GM21619 (cell line): ENCODE measurements around the gene HNF1B.
"Not testable (repeated sequence)": the region's sequence is repeated elsewhere in the genome, so short reads cannot be mapped to it uniquely, and the experiment has no call there.

Source experiments
- ATAC-seq: cut with Tn5 transposase; IDR thresholded peaks from one replicate; pipeline ENCODE4 v1.9.1; 2021; ENCODE audit not compliant: unreplicated experiment

The HNF1B gene

DNA sequence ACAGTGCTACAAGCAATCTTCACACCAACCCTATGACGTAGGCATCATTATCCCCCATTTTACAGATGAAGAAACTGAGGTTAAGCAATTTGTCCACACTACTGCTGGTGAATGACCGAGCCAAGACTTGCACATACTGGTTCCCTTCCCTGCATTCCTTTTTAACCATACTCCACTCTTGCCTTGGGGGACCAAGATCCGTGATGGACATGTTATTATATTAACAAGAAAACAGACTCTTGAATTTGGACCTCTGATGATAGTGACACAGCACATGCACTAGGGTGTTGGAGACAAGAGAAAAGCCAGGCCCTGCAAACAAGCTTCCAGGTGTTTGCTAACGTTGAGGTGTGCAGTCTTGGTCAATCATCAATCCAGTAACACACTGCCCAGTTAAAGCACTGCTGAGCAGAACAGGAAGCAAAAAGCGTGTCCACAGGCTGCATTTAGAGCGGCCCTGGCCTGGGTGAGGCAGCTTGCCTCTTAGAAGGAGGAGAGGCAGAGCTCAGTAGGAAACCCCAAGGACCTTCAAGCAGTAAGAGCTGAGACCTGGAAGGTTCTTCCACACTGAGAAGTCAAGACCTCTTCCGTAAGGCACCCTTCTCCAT, 36.7 kb downstream of the HNF1B start:
- ATAC-seq: no peak

GRCh38 chr17:37706446-37706845, 38.4 kb downstream of the HNF1B start:
- no peak for ATAC-seq

DNA sequence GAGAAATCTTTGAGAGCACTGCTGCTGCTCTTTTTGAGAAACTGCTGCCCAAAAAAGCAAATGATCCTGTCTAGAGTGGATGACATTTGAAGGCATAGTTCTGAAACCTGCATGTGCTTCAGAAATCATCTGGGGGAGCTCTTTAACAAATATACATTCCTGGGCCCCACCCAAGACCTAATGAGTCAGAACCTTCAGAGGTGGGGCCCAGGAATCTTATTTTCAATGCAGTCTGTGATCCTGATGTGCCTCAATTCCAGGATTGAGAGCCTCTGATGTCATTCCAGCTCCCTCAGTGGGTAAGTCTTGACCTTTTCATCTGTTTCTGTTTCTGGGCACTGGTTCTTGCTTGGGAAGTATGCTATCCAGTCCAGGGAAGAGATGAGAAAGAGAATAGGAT, 42.3 kb downstream of the HNF1B start:
- ATAC-seq: no peak

- no peak for ATAC-seq
Observed at GRCh38 chr17:37701496-37701898, 43.4 kb downstream of the HNF1B start.

GRCh38 chr17:37700881-37701280, 44.0 kb downstream of the HNF1B start:
- ATAC-seq: no peak

GRCh38 chr17:37699285-37699973, 45.4 kb downstream of the HNF1B start:
- ATAC-seq: no peak

- no peak for ATAC-seq
Observed at GRCh38 chr17:37698911-37699255, 46.0 kb downstream of the HNF1B start.

GRCh38 chr17:37698132-37698910, 46.5 kb downstream of the HNF1B start:
- no peak for ATAC-seq

- no peak for ATAC-seq
Observed at GRCh38 chr17:37697381-37697780, 47.5 kb downstream of the HNF1B start.

DNA sequence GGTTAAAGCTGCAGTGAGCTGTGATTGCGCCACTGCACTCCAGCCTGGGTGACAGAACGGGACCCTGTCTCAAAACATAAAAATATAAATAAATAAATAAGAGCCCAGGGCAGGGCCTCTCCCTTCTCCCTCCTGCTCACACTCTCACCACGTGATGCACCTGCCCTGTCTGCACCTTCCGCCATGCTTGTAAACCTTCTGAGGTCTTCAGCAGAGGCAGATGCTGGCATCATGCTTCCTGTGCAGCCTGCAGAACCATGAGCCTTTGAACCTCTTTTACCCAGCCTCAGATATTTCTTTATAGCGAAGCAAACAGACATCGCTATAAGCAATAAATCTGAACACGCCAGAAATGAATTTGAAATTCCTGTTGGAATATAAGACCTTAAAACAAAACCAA, 48.5 kb downstream of the HNF1B start:
- ATAC-seq: no peak

- ATAC-seq: no peak
Observed at GRCh38 chr17:37695726-37696125, 49.1 kb downstream of the HNF1B start.

DNA sequence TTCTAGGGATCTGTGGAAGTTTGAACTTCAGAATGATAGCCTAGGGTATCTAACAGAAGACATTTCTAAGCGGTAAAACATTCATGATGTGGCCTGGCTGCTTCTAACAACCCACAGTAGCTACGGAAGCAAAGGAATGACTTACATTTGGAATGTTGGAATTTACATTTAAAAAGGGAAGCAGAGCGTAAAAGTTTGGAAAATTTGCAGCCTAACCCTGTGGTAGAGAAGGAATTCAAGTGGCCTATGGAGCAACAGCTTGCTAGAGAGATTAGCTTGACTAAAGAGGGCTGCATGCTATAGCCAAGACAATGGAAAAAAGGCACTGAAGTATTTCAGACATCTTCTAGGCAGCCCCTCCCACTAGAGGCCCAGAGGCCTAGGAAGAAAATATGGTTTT, 50.1 kb downstream of the HNF1B start:
- no peak for ATAC-seq

- no peak for ATAC-seq
Observed at GRCh38 chr17:37693328-37693727, 51.5 kb downstream of the HNF1B start.

DNA sequence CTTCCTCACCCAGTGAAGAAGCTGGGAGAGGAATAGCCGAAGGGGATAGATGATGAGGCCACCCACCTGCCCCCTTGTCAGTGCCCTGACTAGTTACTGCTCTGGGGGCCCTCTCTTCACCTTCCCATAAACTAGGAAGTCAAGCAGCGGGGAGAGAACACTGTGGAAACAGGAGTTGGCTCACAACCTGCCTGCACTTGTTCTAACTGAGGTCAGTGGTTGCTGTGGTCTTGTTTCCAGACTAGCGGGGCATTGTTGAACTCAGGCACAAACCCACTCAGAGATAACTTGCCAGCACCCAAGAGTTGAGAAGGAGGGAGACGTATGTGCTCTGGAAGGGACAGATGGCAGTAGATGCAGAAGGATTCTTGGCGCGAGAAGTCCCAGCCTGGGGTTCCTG, 53.1 kb downstream of the HNF1B start:
- no peak for ATAC-seq

GRCh38 chr17:37689317-37689716, 55.5 kb downstream of the HNF1B start:
- no peak for ATAC-seq

DNA sequence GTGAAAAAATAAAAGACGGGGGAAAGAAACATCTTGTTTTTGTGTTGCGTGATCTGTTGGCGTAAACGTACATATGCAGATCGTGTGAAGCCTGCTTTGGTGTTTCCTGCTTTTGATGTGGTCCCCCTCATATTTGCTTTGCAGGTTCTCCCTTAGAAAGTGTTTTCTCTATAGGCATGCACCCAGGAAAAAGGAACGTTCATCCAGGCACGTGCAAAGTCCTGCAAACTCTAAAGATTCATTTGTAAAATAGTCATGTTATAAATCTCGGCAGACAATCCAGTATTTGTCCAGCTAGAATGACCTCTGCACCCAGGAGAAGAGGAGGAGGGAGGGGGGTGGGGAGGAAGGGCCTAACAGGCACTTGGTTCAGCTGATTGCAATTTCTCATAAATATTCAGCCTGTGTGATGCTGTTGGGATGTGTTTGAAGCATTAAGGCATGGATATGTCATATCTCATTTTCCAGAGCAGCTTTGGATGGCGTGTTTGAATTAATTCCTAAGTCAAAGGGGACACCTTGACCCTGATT, 61.3 kb downstream of the HNF1B start:
- no peak for ATAC-seq

- no peak for ATAC-seq
Observed at GRCh38 chr17:37682007-37682406, 62.9 kb downstream of the HNF1B start.

- not testable (repeated sequence) for ATAC-seq
Observed at GRCh38 chr17:37679995-37680394, 64.9 kb downstream of the HNF1B start.

DNA sequence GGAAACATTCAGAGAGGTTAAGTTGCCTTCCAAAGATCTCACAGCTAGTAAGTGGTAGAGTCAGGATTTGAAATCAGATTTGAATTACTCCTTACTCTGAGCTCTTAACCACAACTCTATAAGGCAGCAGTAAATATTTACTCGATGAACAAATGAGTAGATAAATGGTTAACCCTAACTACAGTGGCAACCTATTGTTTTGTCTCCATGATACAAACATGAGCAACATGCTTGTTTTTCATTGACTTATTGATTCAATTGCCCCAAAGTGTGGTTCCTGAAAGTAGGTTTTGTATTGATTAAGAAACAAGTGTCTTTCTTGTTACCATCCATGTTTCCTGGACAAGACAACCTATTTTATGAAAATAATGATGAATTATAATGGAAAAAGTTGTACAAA, 66.8 kb downstream of the HNF1B start:
- ATAC-seq: no peak

DNA sequence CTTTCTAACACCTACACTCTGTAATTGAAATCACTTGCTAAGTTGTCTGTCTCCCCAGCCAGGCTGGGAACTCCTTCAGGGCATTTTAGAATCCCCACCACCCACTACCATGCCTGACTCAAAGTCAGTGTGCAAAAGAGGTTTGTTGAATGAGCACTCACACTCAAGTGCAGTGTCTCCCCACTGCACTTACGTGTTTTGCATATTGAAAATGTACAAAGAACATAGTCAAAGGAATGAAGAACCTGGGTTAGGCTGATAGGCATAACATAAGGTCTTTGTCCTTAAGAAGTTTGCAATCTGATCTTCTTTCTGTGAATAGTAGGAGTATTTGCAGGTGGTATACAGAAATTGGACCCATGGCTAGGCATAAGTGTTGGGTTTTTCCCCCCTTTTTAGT, 67.8 kb downstream of the HNF1B start:
- no peak for ATAC-seq

- ATAC-seq: no peak
Observed at GRCh38 chr17:37676115-37676925, 68.5 kb downstream of the HNF1B start.
